Activated CD4-positive, alpha-beta T cell treated with anti-CD3 and anti-CD28 coated beads for 1 hour (primary cell): ENCODE data around the gene SLCO2B1.
A peak's percentile ranks its signal among the peaks of the same experiment; 100 is the strongest.

Experiments used
- DNase-seq: peaks from one replicate; pipeline ENCODE4 v3.0.0-alpha.2; 2020

The SLCO2B1 gene

GRCh38 chr11:75195167-75195962, 44.5 kb downstream of the SLCO2B1 start:
- DNase-seq, result no peak

- DNase-seq, result no peak
These were observed 45.5 kb downstream of the SLCO2B1 start for GRCh38 chr11:75196426-75196825.

- DNase-seq, result no peak
These were observed 46.8 kb downstream of the SLCO2B1 start for GRCh38 chr11:75197512-75198277.

- DNase-seq, result no peak
These were observed 47.5 kb downstream of the SLCO2B1 start for GRCh38 chr11:75198278-75198973.

GRCh38 chr11:75199412-75199955, 48.6 kb downstream of the SLCO2B1 start:
- no peak for DNase-seq

GRCh38 chr11:75200051-75200450, 49.1 kb downstream of the SLCO2B1 start:
- no peak for DNase-seq

- no peak for DNase-seq
These were observed 49.6 kb downstream of the SLCO2B1 start for GRCh38 chr11:75200531-75200930.

GRCh38 chr11:75201771-75202170, 50.9 kb downstream of the SLCO2B1 start:
- DNase-seq, result no peak

GRCh38 chr11:75202195-75202594, 51.3 kb downstream of the SLCO2B1 start:
- no peak for DNase-seq

- no peak for DNase-seq
These were observed 52.2 kb downstream of the SLCO2B1 start for GRCh38 chr11:75203138-75203537.

GRCh38 chr11:75203641-75204011, 52.7 kb downstream of the SLCO2B1 start:
- DNase-seq, result no peak

- DNase-seq, result no peak
These were observed 53.2 kb downstream of the SLCO2B1 start for GRCh38 chr11:75204012-75204674.

GRCh38 chr11:75204685-75205563, 54.0 kb downstream of the SLCO2B1 start:
- peak; percentile 68 for DNase-seq

GRCh38 chr11:75205564-75206020, 54.7 kb downstream of the SLCO2B1 start:
- DNase-seq, result no peak

GRCh38 chr11:75208446-75208845, 57.5 kb downstream of the SLCO2B1 start:
- DNase-seq, result no peak

- DNase-seq, result no peak
These were observed 61.5 kb downstream of the SLCO2B1 start for GRCh38 chr11:75212411-75212810.

GRCh38 chr11:75214411-75214821, 63.5 kb downstream of the SLCO2B1 start:
- DNase-seq, result peak; percentile 55

GRCh38 chr11:75214843-75215242, 63.9 kb downstream of the SLCO2B1 start:
- no peak for DNase-seq

GRCh38 chr11:75219869-75220268, 69.0 kb downstream of the SLCO2B1 start:
- DNase-seq, result no peak

GRCh38 chr11:75223954-75224643, 73.2 kb downstream of the SLCO2B1 start:
- DNase-seq, result no peak

GRCh38 chr11:75225794-75226193, 74.9 kb downstream of the SLCO2B1 start:
- no peak for DNase-seq
